Activated T-cell treated with anti-CD3 and anti-CD28 coated beads, Interleukin-2, amount 50 U/mL, for 4 hours (primary cell): Measurements from ENCODE around the gene MARS1. TPM values are rescaled to one million over a fixed set of nuclear protein-coding genes. Genes with fewer than 3 reads are reported as not detected.
"Not testable (repeated sequence)": the region's sequence is repeated elsewhere in the genome, so short reads cannot be mapped to it uniquely, and the experiment has no call there.

Source experiments
- ATAC-seq, 2 donors: fragments of 200-7000 bp; cut with Tn5 transposase; one replicate each; pipeline ENCODE4 v1.10.0; 2021
- DNase-seq: peaks from one replicate; pipeline ENCODE4 v3.0.0-alpha.2; 2020
- H3K27me3 Mint-ChIP-seq: one replicate; pipeline ENCODE4 v1.8.0; 2021; ENCODE audit warnings: low read depth, mixed read lengths
- H3K36me3 Mint-ChIP-seq: one replicate; pipeline ENCODE4 v1.8.0; 2022; ENCODE audit warnings: mixed read lengths; ENCODE audit not compliant: insufficient read depth
- H3K4me1 Mint-ChIP-seq: one replicate; pipeline ENCODE4 v1.8.0; 2021; ENCODE audit warnings: low read depth, mixed read lengths
- H3K4me3 Mint-ChIP-seq: one replicate; pipeline ENCODE4 v1.8.0; 2021; ENCODE audit warnings: mild to moderate bottlenecking, moderate library complexity, mixed read lengths
- H3K9me3 Mint-ChIP-seq: one replicate; pipeline ENCODE4 v1.8.0; 2021; ENCODE audit warnings: mixed read lengths
- total RNA-seq, 3 donors: library from RNA; stranded (reverse); gene quantifications; one replicate each; pipeline ENCODE4 v1.2.1, GENCODE V29; 2021

MARS1 gene
- total RNA-seq, 3 donors from 2014 or later: 505 to 565 (median 534) TPM

GRCh38 chr12:57554453-57554852 lies 66.6 kb downstream of the MARS1 start:
- no peak for DNase-seq

DNA sequence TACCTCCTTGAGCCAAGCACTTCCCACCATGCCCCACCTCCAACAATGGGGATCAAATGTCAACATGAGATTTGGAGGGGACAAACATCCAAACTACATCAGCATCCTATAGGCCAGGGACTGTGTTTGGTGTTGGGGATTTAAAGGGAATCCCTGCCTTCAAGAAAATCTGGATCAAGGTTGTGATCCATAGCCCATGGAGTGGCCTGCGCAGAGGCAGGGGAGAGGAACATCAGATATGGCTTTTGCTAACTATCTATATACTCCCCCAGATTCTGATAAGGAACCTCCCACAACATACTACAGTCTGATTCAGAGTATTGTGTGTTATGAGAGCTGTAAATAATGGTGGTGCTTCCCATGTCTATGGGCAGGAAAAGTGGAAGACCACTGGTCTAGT lies 67.0 kb downstream of the MARS1 start:
- Mint-ChIP-seq H3K9me3 (no peaks in the 10 kb centered on the region), H3K4me3 (no peak overlapping the region), H3K27me3 (peaks cover 9% of the 10 kb centered on the region), H3K36me3 (no peaks in the 10 kb centered on the region), H3K4me1 (peaks cover 4% of the 10 kb centered on the region)
- ATAC-seq: no peak
- DNase-seq: no peak

More at GRCh38 chr12:57554453-57554852, 66.6 kb downstream of the MARS1 start:
- H3K9me3 Mint-ChIP-seq: no peaks in the 10 kb centered on the region
- no peak overlapping the region for H3K4me3 Mint-ChIP-seq
- peaks cover 5% of the 10 kb centered on the region for H3K4me1 Mint-ChIP-seq
- no peak for ATAC-seq
- H3K36me3 Mint-ChIP-seq: no peaks in the 10 kb centered on the region
- peaks cover 7% of the 10 kb centered on the region for H3K27me3 Mint-ChIP-seq

- Mint-ChIP-seq H3K9me3 (no peaks in the 10 kb centered on the region), H3K4me1 (no peaks in the 10 kb centered on the region), H3K4me3 (no peak overlapping the region), H3K36me3 (no peaks in the 10 kb centered on the region), H3K27me3 (peaks cover 9% of the 10 kb centered on the region)
- DNase-seq: no peak
- ATAC-seq: no peak
Measured at GRCh38 chr12:57558864-57559263, 71.0 kb downstream of the MARS1 start.

DNA sequence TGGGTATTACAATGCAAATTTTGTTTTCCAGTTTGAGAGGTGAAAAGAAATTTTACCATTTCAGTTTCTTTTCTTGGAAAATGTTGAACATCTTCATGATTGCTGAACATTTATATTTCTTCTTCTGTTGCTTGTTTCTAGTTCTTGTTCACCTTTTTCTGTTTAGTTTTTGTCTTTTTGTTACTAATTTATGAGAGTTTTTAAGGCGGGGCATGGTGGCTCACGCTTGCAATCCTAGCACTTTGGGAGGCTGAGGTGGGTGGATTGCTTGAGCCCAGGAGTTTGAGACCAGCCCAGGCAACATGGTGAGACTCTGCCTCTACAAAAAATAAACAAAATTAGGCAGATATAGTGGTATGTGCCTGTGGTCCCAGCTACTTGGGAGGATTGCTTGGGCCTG lies 72.6 kb downstream of the MARS1 start:
- H3K36me3 Mint-ChIP-seq: no peaks in the 10 kb centered on the region
- no peaks in the 10 kb centered on the region for H3K9me3 Mint-ChIP-seq
- ATAC-seq (no peak), DNase-seq (no peak)
- no peak overlapping the region for H3K4me3 Mint-ChIP-seq
- H3K4me1 Mint-ChIP-seq: no peaks in the 10 kb centered on the region
- H3K27me3 Mint-ChIP-seq: peaks cover 12% of the 10 kb centered on the region

DNA sequence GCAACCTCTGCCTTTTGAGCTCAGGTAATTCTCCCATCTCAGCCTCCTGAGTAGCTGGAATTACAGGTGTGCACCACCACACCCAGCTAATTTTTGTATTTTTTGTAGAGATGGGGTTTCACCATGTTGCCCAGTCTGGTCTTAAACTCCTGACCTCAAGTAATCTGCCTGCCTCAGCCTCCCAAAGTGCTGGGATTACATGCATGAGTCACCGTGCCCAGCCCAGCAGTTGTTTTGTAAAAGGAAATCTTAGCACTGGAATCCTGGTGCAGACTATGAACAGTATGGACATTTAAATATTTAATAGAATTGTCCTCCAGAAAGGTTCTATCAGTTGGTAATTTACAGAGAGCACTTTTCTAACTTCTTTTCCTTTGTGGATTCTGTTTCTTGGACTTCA lies 73.2 kb downstream of the MARS1 start:
- H3K4me3 Mint-ChIP-seq, H3K4me1 Mint-ChIP-seq, H3K36me3 Mint-ChIP-seq, DNase-seq, H3K9me3 Mint-ChIP-seq, ATAC-seq: not testable (repeated sequence)
- peaks cover 12% of the 10 kb centered on the region for H3K27me3 Mint-ChIP-seq

DNA sequence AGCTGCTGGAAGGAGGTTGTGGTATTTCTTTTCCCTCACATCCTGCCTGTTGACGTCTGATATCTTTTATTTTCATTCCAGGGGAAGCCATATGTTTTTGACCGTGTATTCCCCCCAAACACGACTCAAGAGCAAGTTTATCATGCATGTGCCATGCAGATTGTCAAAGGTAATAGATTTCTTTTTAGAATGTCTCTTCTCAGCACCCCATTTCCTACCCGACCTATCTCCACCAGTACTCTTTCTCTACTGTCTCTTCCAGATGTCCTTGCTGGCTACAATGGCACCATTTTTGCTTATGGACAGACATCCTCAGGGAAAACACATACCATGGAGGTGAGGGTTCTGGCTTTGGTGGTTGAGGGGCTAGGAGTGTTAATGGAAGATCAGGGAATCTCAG lies 75.5 kb downstream of the MARS1 start:
- peaks cover 12% of the 10 kb centered on the region for H3K27me3 Mint-ChIP-seq
- H3K36me3 Mint-ChIP-seq: no peaks in the 10 kb centered on the region
- ATAC-seq (no peak), DNase-seq (no peak)
- H3K4me1 Mint-ChIP-seq: no peaks in the 10 kb centered on the region
- H3K4me3 Mint-ChIP-seq: no peak overlapping the region
- H3K9me3 Mint-ChIP-seq: no peaks in the 10 kb centered on the region

DNA sequence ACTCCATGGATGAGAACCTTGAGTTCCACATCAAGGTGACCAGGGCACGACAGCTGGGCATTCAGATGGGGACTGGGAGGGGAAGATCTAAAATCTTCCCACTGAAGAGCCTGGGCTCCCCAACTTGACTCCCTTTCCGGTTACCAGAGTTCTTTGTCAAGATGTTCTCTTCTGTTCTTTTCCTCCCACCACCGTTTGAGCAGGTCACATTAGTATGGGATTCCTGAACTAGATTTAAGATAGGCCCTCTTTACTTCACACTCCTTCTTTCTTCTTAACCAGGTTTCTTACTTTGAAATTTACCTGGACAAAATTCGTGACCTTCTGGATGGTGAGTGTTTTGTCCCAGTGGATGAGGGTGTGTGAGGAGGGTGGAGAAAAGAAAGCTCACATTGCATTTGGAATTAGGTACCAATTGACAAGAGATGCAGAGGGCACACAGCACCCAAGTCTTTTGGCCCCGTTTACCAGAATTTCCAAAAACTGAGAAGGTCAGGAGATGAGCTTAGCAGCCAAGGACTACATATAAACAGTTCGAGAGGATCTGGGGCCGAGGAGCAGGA lies 76.4 kb downstream of the MARS1 start:
- H3K27me3 Mint-ChIP-seq: peaks cover 12% of the 10 kb centered on the region
- H3K4me1 Mint-ChIP-seq: no peaks in the 10 kb centered on the region
- H3K36me3 Mint-ChIP-seq: no peaks in the 10 kb centered on the region
- H3K9me3 Mint-ChIP-seq: no peaks in the 10 kb centered on the region
- ATAC-seq: no peak
- DNase-seq: no peak
- no peak overlapping the region for H3K4me3 Mint-ChIP-seq

Other genes with a start within 250 kb of the MARS1 start
- 1 to 10 TPM; 1.4 to 2.2 (median 1.7) TPM for gene STAC3, start 236.9 kb upstream of the MARS1 start, total RNA-seq
- 10 to 100 TPM; 21.9 to 25.2 (median 22.3) TPM for gene R3HDM2, start 57.0 kb upstream of the MARS1 start, total RNA-seq
- gene INHBC, start 53.3 kb upstream of the MARS1 start, total RNA-seq: under 1 TPM in 2 of 3 donors, not detected in 1; 0.14 to 0.15 TPM
- gene INHBE, start 32.8 kb upstream of the MARS1 start, total RNA-seq: under 1 TPM in 2 of 3 donors, not detected in 1; 0.24 to 0.27 TPM
- 1 to 10 TPM in 1 of 3 donors, under 1 TPM in 2; 0.46 to 1.7 (median 0.65) TPM for gene GLI1, start 28.3 kb upstream of the MARS1 start, total RNA-seq
- gene ARHGAP9, start 8.2 kb upstream of the MARS1 start, total RNA-seq: 10 to 100 TPM; 54.5 to 64.6 (median 57.7) TPM
- gene DDIT3, start 32.4 kb downstream of the MARS1 start, total RNA-seq: 10 to 100 TPM in 2 of 3 donors, 1 to 10 TPM in 1; 9.2 to 12.2 (median 10.8) TPM
- 10 to 100 TPM; 56.3 to 59.4 (median 57.5) TPM for gene MBD6, start 34.8 kb downstream of the MARS1 start, total RNA-seq
- gene DCTN2, start 59.1 kb downstream of the MARS1 start, total RNA-seq: 10 to 100 TPM; 72.3 to 84.3 (median 74.6) TPM
- gene KIF5A, start 62.0 kb downstream of the MARS1 start, total RNA-seq: under 1 TPM; 0.56 to 0.98 (median 0.68) TPM
- gene PIP4K2C, start 103.1 kb downstream of the MARS1 start, total RNA-seq: 10 to 100 TPM; 28.6 to 32.0 (median 29.1) TPM
- 10 to 100 TPM; 15.9 to 18.6 (median 17.0) TPM for gene DTX3, start 116.8 kb downstream of the MARS1 start, total RNA-seq
- gene ARHGEF25, start 123.4 kb downstream of the MARS1 start, total RNA-seq: 1 to 10 TPM in 1 of 3 donors, under 1 TPM in 2; 0.56 to 1.6 (median 0.65) TPM
- gene B4GALNT1, start 145.1 kb downstream of the MARS1 start, total RNA-seq: 1 to 10 TPM; 3.2 to 4.6 (median 3.6) TPM
- 100 to 1,000 TPM in 2 of 3 donors, 10 to 100 TPM in 1; 86.4 to 108 (median 101) TPM for gene OS9, start 206.1 kb downstream of the MARS1 start, total RNA-seq